ENCODE data around the gene RHPN2.
A peak's percentile ranks its signal among the peaks of the same experiment; 100 is the strongest.
"Not testable (repeated sequence)": the region's sequence is repeated elsewhere in the genome, so short reads cannot be mapped to it uniquely, and the experiment has no call there.

The RHPN2 gene

GRCh38 chr19:32971715-32972540, 92.8 kb downstream of the RHPN2 start, which contains the start of the genes CEP89 and FAAP24:
Gene CEP89 (minus strand): TSS chr19:32971958. CDS start chr19:32971874, 84 bp downstream.
Gene FAAP24 (plus strand): TSS chr19:32972242. CDS start chr19:32973197, 955 bp downstream.
- DNase-seq (ENCODE audit: low spot score) = peak; percentile 99

GRCh38 chr19:32971012-32971595, 93.6 kb downstream of the RHPN2 start:
- DNase-seq (ENCODE audit: low spot score) = no peak

GRCh38 chr19:32969549-32969948, 95.1 kb downstream of the RHPN2 start:
- DNase-seq (ENCODE audit: low spot score) = no peak

GRCh38 chr19:32966750-32967149, 97.9 kb downstream of the RHPN2 start:
- DNase-seq (ENCODE audit: low spot score) = no peak

- no peak for DNase-seq (ENCODE audit: low spot score)
These were observed 119.4 kb downstream of the RHPN2 start for GRCh38 chr19:32945260-32945659.

GRCh38 chr19:32941273-32941672, 123.4 kb downstream of the RHPN2 start:
- not testable (repeated sequence) for DNase-seq (ENCODE audit: low spot score)

- no peak for DNase-seq (ENCODE audit: low spot score)
These were observed 128.6 kb downstream of the RHPN2 start for GRCh38 chr19:32936065-32936464.

DNA sequence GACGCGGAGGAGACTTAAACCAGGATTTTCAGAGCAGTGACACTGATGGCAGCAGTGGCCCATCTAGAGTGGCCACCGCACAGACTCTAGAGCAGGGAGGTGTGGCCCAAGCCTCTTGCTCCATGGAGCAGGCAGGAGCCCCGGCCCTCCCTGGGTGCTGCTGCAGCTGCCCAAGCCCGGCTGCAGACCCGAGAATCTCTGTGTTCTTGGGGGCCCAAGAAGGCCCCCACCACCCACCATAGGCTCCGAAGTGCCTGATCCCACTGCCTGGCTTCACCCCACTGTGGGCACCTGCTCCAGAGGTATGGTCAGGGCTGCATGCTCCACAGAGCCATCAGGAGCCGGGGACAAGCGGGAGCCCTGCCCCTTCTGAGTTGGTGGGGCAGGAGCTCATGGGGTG, 129.1 kb downstream of the RHPN2 start:
- no peak for DNase-seq (ENCODE audit: low spot score)

GRCh38 chr19:32933571-32933970, 131.1 kb downstream of the RHPN2 start:
- no peak for DNase-seq (ENCODE audit: low spot score)

GRCh38 chr19:32930567-32930966, 134.1 kb downstream of the RHPN2 start:
- no peak for DNase-seq (ENCODE audit: low spot score)

DNA sequence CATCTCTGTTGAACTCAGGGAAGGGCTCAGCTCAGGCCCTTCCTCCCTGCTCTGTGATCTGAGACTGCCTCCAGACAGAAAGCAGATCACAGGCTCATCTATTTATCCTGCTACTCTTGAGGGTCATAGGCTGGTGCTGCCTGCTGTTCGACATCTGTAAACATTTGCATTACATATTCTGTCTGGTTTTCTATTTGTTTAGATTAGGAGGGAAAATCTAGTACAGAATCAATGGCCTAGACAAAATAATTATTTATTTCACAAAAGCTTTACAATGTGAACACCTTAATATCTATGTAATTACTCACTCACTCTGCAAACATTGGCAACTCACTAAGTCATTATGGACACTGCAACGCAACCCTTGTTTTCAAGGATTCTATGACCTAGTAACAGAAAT, 135.9 kb downstream of the RHPN2 start:
- DNase-seq (ENCODE audit: low spot score) = no peak

Data from Ammon's horn (tissue), 1 donor.